NOMO-1 treated with DMSO at 0.1 percent for 48 hours (cell line): Measurements from ENCODE around the gene NDUFV2.
"Not testable (repeated sequence)": the region's sequence is repeated elsewhere in the genome, so short reads cannot be mapped to it uniquely, and the experiment has no call there.

Source experiments
- DNase-seq: peaks from one replicate; lab custom pipeline; 2025; ENCODE audit not compliant: unreplicated experiment; lab: John Stamatoyannopoulos, UW

The NDUFV2 gene

DNA sequence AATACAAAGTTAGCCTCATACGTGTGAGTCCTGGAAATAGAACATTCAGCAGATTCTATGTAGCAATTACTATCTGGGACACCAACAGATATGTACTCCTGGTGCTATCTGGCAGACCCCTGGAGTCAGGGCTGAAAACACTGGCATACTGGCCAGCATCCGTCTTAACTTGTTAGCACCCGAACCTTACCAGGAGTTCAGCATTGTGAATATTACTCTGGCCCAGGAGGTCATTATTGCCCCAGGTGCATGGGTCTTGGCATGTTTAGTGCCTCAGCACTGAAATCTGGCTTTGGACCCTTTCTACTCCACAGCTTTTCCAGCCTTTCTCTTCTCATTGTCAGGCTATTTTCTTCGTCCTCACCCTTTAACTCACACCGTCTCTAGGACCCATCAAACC, 11.9 kb upstream of the NDUFV2 start:
- DNase-seq: no peak

DNA sequence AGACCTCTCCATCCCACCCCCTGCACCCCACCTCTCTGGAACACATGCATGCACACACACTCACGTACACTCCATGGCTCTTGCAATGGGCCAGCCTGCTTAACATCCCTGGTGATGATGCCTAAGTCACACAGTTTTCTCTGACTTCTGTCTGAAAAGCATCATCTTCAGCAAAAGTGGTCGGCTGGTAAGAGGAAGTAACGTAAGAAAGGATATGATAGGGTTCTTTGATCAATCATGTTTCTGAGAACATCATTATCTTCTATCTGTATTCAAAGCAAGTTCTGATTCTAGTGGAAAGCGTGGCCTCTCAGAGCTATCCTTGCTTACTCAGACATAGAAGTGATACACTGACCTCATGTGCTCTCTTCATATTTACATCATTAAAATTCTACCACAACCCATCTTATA, 11.4 kb upstream of the NDUFV2 start:
- DNase-seq: no peak

DNA sequence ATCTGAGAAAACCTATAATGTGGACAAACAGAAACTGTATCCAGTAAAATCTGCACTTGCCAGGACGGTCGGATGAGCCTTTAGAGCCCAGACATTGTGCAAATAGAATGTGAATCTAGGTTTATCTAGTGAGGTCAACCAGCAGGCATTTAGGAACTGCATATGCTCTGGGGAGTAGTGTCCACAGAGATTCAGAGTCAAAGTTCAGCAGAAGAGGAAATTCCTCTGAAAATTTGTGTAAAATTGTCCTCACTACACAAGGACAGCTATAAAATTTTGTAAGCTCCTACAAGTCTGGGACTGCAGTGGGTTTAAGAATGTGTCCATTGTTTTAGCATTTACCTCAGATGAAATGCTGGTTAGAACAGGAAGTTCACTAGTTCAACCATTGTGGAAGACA, 9.8 kb upstream of the NDUFV2 start:
- DNase-seq: no peak

DNA sequence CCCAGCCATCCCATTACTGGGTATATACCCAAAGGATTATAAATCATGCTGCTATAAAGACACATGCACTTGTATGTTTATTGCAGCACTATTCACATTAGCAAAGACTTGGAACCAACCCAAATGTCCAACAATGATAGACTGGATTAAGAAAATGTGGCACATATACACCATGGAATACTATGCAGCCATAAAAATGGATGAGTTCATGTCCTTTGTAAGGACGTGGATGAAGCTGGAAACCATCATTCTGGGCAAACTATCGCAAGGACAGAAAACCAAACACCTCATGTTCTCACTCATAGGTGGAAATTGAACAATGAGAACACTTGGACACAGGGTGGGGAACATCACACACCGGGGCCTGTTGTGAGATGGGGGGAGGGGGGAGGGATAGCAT, 9.4 kb upstream of the NDUFV2 start:
- DNase-seq: not testable (repeated sequence)

DNA sequence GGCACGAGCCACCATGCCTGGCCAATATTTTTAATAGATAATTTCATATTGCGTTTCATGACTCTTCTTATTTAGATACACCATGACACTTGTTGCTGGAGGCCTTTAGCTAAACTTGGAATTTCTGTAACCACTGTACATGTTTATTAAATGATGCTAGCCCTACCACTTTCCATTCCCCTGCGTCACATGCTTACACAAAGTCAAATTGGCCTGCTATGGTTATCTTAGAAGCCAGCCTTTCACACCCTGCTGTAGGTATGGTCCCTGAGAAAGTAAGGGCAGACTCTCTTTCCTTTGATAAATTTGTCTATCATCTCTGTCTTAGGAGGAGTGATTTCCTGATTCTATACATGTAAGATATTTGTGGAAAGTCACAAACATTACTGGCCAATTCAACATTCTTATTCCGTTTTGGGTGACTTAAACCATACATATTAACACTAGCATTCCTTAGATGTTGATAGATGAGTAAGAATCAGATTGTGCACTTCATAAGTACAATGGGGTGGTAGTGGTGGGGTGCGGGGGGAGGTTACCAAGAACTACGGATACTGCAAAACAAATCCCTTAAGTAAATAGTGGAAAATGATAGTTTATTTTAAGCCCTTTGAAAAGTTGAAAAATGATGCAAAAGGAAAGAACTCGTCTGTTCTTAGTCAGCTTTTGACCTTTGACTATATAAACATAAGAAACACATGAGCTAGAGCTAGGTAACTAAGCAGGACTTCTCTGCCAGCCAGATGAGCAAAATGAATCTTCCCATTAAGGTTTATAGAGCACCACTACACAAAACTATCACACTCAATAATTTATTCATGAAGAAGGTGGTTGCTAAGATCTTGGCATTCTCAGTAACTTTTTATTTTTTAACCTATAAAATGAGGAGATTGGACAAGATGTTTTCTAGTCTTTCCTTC, 7.9 kb upstream of the NDUFV2 start:
- no peak for DNase-seq

DNA sequence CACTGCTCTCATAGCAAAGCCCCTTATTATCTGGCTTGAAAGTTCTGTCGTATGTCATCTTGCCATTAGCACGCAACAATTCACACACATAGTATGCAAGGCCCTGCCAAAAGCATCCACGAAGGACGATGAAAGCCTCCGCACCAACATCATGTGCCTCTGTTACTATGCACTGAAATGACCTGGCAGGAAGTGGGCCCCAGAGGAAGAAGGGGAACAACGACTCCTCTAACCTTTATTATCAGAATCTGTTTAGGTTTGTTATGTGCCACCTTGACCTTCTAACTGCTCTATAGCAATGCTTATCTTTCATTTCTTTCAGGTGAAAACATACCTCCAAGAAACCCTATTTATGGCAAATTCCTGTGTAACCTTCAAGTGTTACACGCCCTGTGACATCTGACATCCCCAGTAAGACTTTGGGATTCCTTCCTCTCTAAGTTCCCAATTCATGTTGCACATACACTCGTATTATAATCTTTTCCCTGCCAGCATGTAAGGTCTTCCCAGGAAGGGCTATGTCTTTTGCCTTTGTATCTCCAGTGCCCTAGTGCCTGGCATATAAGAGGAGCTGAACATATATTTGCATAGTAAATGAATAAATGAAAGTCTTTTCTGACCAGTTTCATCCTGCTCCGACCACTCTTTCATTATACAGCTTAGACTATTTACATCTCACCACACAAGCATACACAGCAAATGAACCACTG, 7.0 kb upstream of the NDUFV2 start:
- DNase-seq: peak; percentile 74

DNA sequence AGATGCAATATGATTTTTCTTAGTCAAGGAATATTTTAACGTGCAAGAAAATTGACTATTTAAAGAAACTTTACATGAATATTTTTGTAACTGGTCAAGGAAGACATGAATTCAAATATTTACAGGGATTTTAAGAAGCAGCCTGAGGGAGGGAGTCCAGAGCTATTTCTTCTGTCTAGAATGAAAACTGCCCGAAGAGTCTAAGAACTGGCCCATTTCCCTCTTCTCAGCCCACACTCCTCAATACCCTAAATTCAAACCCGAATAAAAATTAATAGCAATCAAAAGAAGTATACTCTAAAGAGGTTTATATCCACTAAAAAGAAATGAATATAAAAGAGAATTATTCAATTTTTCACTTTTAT, 6.5 kb upstream of the NDUFV2 start:
- DNase-seq: no peak

DNA sequence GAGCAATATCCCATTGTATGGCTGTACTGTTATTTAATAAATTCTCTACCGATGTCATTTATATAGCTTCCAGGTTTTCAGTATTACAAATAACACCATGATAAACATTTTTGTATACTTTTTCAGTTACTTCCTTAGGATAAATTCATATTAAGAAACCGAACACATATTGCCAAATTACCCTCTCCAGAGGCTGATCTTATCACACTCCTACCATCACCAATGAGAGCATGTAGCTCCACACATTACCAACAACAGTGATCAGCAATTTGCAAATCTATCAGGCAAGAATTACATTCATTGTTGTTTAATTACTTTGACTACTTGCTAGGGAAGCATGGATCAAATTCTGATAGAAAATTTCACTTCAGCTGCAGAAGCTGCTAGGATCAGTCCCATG, 5.8 kb upstream of the NDUFV2 start:
- no peak for DNase-seq

DNA sequence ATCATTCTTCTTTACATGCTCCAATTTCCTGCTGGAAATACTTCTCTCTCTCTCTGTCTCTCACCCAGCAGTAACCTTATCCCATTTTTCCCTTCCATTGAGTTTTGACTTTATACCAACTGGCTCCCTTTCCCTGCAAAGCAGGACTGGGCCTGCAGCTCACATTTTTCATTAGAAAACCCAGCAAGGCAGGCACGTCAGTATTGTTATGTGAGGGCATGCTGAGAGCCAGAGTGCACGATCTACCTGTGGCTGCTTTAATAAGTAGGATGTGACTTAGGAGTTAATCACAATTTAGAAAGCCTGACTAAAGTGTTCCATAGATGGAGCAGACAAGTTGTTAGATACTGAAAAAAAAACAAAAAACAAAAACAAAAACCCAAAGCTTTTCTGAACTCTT, 5.2 kb upstream of the NDUFV2 start:
- DNase-seq: no peak

DNA sequence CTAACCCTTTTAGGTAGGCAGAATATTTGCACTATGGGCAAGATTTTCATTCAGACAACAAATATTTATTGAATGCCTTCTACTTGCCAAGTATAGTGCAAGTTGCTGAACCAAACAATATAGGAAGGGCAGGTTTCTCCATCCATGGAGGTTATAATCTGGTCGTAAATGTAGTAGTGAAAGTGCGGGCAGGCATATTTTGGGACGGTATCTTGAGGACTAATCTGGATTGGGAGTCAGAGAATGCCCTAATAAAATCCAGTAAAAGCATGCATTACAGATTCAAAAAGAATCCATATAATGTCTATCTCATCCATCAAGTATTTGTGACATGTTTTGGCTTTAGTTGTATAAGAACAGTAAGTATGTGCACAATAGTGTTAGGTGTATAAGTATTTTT, 1.7 kb upstream of the NDUFV2 start:
- DNase-seq: no peak

DNA sequence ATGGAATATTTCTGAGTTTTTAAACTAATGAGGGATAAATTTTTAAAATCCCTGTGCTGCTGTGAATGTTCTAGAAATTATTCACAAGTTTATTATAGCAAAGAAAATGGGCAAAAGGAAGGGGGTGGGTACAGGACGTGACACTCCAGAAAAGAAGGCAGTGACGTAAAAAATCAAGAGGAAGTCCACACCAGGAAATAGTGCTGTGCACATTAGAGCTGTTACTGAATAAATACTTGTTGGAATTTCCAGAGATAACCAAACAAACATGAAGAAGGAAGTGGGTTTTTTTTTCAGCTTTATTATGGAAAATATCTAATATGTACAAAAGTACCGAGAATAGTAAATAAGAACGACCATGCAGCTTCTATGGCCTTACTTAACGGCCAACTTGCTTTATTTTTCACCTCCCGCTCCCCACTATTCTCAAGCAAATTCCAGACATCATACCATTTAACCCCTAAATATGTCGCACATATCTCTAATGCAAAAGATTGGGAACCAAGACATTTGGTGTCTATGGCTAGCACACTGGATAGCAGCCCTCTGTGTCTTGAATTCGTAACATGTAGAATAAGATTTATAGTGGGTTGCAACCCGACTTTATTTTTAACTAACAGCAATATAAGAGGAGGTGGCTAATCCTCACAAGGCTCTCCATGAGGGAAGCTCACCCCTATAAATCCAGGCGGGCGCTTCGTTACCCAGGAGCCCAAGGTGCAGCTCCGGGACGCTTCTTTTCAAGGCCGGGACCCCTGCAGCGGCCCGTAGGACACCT, 580 bp upstream of the NDUFV2 start:
- DNase-seq: peak; percentile 68

DNA sequence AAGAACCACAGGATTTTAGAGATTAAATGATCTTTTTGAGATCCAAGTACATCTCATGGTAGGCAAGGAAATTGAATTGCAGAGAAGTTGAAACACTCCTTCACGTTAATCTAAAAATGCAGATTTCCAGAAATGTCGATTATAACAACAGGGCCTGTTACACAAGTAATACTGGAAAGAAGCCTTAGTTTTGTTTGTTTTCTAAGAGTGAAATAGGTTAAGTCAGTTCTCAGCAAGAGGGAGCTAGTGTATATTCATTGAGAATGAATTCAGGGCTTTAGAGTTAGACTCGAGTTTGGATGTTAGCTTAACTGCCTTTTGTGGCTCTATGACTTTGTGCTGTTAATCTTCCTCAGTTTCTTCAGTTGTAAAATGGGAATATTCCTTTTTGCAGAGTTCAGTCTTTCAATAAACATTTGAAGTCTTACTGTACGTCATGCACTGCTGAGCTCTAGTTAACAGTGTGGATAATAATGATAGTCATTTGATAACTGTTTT, 926 bp downstream of the NDUFV2 start:
- no peak for DNase-seq

DNA sequence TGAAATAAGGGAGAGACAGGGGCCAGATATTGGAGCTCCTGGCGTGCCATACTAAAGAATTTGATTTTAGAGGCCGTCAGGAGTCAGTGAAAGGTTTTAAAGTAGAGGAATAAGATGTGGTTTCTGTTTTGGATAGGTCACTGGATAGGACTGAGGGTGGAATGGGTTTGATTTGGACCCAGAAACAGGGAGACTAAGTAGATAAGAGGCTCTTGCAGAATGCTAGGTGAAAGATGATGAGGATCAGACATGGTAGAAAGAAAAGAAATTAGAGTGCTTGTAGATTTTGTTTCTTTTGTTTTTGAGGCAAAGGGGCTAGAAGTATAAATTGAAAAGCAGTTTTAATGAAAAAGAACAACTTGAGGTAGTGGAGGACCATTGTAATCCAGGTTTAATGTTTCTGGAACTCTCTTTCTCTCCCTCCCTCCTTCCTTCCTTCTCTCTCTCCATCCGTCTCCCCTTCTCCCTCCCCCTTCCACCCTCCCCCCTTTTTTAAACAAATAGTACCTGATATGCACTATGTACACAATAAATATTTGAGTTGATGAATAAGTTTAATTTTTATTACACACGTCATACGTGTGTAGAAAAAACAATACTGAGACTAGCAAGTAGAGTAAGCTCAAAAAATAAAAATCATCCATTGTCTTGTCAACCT, 1.9 kb downstream of the NDUFV2 start:
- DNase-seq: no peak

DNA sequence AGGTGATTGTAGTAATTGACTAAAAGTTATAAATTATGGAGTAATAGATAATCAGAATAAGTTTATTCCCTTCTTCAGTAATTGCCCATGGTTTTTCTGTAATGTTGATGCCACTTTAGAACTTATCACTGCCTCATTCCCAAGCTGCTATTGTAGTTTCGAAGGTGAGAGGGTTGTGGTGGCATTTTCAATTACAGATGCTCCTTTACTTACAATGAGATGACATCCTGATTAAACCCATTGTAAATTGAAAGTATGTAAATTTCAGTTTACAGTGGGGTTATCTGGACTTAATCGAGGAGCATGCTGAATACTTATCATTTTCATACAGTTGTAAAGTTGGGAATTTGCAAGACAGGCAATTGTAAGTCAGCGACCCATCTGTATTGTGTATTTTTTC, 2.9 kb downstream of the NDUFV2 start:
- no peak for DNase-seq

DNA sequence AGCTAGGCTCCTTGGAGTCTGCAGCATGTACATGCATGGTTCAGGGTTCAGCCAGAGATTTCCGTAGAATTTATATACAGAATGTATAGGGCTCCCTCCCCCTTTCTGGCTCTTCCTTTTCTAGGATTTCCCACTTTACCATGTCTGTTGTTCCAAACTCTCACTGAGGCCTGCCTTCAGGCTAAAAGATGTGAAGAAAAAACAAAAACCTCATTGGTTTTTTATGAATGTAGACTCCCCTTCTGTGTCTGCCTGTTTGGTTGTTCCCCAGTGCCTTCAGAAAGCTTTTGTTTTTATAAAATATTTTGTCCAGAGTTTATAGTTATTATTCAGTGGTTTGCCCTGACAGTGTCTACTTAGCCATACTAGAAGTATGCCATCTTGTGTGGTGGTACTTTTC, 3.6 kb downstream of the NDUFV2 start:
- DNase-seq: no peak

DNA sequence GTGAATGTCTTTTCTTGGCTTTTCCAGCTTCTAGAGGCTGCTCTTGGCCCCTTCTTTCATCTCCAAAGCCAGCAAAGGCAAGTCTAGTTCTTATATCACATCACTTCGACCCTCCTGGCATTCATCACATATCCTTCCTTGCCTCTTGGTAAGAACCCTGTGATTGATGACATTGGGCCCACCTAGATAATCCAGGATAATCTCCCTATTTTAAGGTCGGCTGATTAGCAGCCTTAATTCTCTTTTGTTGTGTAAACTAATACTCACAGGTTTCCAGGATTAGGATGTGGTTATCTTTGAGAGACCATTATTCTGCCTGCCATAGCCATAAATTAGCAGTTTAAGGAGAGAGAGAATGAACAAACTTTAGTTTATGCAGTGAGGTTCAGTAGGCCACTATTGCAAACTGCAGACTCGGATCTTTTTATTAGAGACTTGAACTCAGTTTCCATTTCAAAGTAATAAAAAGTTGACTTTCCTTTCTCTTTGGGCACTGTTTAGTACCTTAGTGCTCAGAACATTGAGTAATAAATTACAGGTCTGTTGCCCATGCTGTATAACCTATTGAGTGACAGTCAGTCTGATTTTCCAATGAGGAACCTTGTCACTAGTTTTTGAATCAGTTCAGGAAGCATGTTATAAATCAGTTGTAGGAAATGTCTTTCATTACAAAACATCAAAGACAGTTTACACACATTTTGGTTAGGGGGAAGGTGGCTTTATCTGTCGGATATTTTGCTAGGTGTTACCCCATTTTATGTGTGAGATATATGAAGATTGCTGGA, 4.5 kb downstream of the NDUFV2 start:
- peak; percentile 42 for DNase-seq

DNA sequence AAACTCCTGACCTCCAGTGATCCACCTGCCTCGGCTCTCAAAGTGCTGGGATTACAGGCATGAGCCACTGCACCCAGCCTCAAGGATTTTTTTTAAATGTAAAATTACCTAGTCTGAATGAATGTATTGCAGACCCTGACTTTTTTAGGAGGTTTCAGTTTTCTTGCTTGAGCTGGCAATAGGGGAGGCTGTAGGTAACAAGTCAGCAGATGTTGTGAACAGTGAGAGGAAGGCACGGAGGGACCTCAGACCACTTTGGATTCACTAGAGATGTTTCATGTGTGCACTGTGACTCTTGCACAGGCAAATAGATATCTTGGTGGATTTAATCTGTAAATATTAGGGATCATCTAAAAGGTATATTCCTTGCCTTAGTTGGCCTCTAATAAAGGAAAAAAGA, 6.4 kb downstream of the NDUFV2 start:
- no peak for DNase-seq

DNA sequence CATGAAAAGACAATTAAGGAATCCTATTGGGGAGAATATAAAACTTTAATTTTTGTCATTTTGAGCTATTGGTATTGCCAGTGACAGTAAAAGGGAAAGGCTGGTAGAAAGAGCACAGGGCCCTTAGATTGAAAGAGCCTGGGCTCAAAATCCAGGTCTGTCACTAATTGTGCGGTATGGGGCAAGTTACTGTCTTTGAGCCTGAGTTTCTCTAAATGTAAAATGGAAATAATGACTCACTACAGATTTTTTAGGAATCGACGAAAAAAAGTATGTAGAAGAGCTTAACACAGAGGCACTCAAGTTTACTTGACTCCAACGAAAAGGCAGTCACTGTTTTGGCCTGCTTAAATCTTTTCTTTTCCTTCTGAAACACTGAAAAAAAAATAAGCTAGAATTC, 7.0 kb downstream of the NDUFV2 start:
- DNase-seq: no peak

DNA sequence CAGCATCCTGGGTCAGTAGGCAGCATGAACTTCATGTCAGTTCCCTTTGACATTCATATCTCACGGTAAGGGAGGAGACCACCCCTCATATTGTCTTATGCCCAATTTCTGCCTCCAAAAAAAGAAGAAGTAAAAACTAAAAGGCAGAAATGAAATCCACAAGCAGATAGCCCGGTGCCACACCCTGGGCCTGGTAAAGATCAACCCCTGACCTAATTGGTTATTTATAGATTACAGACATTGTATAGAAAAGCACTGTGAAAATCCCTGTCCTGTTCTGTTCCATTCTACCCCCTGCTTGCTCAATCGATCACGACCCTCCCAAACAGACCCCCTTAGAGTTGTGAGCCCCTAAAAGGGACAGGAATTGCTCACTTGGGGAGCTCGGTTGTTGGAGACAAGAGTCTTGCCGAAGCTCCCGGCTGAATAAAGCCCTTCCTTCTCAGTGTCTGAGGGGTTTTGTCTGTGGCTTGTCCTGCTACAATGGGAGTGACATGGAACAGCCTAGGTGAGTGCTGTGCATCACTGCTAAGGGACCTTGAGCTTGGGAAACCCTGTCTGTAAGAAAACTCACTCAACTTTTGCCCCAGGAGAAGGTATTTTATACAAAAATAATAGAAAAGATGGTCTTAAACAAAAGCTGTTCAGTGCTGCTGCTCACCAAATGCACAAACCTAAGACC, 11.1 kb downstream of the NDUFV2 start:
- peak; percentile 23 for DNase-seq

DNA sequence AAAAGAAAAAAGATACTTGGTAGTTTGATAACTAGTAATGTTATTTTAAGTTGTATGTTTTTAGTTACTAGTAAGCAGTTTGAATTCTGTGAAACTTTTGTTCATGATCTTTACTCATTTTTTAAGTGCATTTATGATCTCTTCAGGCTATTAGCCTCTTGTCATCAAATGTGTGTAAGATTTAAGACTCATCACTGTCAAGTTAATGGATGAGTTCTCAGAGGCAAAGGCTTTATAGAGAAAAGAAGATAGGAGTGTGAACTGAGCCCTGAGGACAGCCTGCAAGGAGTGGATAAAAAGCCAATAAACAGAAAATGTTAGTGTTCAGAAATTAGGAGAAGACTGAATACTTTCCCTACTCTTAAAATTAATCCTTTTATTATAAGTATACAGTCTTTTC, 13.5 kb downstream of the NDUFV2 start:
- no peak for DNase-seq
